ENCODE data around the gene KIF13A.
A peak's percentile ranks its signal among the peaks of the same experiment; 100 is the strongest.
"Not testable (repeated sequence)": the region's sequence is repeated elsewhere in the genome, so short reads cannot be mapped to it uniquely, and the experiment has no call there.

The KIF13A gene

DNA sequence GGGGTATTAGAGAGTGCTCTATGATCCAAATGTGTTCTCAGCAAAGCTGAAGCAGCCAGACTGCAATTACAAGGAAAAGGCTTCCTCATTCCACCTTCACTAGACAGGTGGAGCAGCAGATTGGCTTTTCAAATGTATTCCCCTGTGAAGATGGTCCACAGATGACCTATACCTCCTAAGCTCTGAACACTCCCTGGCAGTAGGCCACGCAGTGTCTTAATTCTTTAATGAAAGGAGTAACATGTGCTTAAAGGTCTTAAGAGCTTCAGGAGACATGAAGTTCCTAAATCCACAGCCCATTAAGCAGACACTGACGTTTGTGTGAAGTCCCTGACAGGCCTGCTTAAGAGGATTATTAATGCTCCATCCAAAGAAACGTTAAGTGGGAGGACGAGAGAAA lies 141.8 kb downstream of the KIF13A start:
- TF ChIP-seq, protein P1, sequence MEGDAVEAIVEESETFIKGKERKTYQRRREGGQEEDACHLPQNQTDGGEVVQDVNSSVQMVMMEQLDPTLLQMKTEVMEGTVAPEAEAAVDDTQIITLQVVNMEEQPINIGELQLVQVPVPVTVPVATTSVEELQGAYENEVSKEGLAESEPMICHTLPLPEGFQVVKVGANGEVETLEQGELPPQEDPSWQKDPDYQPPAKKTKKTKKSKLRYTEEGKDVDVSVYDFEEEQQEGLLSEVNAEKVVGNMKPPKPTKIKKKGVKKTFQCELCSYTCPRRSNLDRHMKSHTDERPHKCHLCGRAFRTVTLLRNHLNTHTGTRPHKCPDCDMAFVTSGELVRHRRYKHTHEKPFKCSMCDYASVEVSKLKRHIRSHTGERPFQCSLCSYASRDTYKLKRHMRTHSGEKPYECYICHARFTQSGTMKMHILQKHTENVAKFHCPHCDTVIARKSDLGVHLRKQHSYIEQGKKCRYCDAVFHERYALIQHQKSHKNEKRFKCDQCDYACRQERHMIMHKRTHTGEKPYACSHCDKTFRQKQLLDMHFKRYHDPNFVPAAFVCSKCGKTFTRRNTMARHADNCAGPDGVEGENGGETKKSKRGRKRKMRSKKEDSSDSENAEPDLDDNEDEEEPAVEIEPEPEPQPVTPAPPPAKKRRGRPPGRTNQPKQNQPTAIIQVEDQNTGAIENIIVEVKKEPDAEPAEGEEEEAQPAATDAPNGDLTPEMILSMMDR (IDR thresholded peaks at IDR 0.05; ENCODE audit: insufficient read depth, missing control alignments), result peak; percentile 30
- FAIRE-seq (peak; percentile 96), DNase-seq (ENCODE audit: insufficient read length, low spot score) (peak; percentile 27)

DNA sequence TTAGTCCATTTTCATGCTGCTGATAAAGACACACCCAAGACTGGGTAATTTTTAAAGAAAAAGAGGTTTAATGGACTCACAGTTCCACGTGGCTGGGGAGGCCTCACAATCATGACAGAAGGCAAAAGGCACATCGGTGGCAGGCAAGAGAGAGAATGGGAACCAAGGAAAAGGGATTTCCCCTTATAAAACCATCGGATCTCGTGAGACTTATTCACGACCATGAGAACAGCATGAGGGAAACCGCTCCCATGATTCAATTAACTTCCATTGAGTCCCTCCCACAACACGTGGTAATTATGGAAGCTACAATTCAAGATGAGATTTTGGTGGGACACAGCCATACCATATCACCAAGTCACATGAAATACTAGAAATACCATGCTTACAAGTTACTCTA lies 142.5 kb downstream of the KIF13A start:
- FAIRE-seq, result not testable (repeated sequence)

DNA sequence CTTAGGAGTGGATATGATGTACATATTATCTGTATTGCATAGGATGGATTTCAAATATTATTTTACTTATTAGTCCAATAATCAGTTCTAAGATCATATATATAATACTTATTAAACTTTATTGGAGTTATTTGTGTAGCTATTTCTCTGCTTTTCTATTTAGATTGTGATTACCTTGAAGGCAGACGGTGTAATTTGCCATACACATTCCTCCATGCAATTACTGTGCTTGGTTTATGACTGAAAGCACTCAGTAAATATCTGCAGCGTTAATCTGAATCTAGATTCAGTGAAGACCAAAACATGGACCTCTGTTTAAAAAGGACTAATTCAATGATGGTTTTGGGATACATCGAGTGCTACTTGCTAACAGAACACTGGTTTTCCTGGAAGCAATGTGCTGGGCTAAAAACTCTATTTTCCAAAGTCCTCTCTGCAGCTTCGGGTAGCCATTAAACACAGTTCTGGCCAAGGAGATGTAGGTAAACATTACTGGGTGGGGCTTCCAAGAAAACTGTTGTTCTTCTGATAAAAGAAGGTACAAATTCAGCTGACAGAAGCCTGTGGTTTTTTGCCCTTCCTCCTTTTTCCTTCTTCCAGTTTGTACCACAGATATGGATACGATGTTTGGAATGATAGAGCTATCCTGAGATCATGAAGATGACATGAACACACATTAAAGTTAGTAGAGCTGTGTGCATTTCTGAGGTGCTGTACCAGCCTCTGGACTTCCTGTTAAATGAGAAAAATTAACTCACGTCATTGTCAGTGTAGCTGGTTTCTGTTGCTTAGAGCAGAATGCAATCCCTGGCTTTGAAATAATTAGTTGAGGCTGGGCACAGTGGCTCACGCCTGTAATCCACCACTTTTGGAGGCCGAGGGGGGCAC lies 144.3 kb downstream of the KIF13A start:
- DNase-seq (ENCODE audit: insufficient read length, low spot score) (no peak), FAIRE-seq (no peak)
- TF ChIP-seq, protein P1 (IDR thresholded peaks at IDR 0.05; ENCODE audit: insufficient read depth, missing control alignments), result no peak

More for the DNA sequence above, 142.5 kb downstream of the KIF13A start:
- not testable (repeated sequence) for DNase-seq (ENCODE audit: insufficient read length, low spot score)

- DNase-seq (ENCODE audit: insufficient read length, low spot score), result no peak
- TF ChIP-seq, protein P1 (IDR thresholded peaks at IDR 0.05; ENCODE audit: insufficient read depth, missing control alignments), result no peak
- FAIRE-seq, result no peak
These were observed 145.2 kb downstream of the KIF13A start for GRCh38 chr6:17842014-17842776.

DNA sequence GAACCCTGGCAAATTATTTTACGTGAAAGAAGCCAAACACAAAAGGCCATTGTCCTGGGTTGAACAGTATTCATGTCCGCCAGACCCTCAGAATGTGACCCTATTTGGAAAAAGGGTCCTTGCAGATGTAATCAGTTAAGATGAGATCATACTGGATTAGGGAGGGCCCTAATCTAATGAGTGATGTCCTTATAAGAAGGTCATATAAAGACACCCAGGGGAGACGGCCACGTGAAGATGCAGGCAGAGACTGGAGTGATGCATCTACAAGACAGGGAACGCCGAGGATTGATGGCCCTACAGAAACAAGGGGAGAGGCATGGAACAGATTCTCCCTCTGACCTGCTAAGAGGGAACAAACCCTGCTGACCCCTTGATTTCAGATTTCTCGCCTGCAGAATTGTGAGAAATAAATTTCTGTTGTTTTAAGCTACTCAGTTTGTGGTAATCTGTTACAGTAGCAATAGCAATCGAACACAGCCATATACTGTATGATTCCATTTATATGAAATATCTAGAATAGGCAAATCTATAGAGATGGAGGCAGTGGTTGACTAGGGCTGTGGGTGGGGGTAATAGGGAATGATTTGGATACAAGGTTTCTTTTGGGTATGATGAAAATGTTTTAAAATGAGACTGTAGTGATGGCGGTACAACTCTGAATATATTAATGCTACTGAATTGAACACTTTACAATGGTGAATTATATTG lies 147.8 kb downstream of the KIF13A start:
- DNase-seq (ENCODE audit: insufficient read length, low spot score), result no peak
- no peak for FAIRE-seq
- TF ChIP-seq, protein P1 (IDR thresholded peaks at IDR 0.05; ENCODE audit: insufficient read depth, missing control alignments), result no peak

- FAIRE-seq, result no peak
- TF ChIP-seq, protein P1 (IDR thresholded peaks at IDR 0.05; ENCODE audit: insufficient read depth, missing control alignments), result no peak
- no peak for DNase-seq (ENCODE audit: insufficient read length, low spot score)
These were observed 151.1 kb downstream of the KIF13A start for GRCh38 chr6:17836293-17836692.

DNA sequence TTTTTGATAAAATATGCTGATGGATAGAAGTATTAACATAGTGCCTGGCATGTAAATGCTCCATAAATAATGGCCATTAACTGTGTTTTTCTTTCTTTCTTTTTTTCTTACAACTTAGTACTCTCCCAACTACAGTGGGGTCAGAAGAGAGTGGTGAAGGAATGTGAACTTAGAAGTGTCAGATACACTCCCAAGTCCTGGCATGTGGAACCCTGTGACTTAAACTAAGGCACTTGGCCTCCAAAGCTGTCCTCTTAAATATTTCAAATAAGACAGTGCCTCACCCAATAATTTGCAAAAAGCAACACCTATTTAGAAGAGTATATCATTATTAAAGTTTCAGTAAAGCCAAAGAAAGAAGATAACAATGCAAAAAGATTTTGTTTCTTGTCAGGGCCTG lies 151.7 kb downstream of the KIF13A start:
- no peak for FAIRE-seq
- TF ChIP-seq, protein P1 (IDR thresholded peaks at IDR 0.05; ENCODE audit: insufficient read depth, missing control alignments), result no peak

More for the DNA sequence above, 151.7 kb downstream of the KIF13A start:
- DNase-seq (ENCODE audit: insufficient read length, low spot score), result no peak

Measured in D721Med (cell line).